ENCODE data around the gene PCP4L1.

DNA sequence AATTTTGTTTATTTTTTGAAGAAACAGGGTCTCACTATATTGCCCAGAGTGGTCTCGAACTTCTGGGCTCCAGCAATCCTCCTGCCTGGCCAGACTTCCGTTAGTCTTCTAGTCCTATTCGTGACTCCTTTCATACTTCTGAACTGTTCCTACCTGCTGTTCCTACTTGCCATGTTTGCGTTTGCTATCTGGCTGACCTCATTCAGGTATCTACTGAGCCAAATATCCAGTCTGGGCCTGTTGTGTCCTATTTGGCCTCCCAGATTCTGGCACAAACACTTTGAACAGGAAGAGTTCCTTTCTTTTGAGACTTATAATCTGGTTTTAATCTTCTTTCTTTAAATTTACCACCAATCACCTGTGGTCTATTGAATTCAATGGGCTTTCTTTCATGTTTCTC, 13.7 kb upstream of the PCP4L1 start:
- no peak for TF ChIP-seq POLR2A (IDR thresholded peaks at IDR 0.05)
- TF ChIP-seq, protein P1, sequence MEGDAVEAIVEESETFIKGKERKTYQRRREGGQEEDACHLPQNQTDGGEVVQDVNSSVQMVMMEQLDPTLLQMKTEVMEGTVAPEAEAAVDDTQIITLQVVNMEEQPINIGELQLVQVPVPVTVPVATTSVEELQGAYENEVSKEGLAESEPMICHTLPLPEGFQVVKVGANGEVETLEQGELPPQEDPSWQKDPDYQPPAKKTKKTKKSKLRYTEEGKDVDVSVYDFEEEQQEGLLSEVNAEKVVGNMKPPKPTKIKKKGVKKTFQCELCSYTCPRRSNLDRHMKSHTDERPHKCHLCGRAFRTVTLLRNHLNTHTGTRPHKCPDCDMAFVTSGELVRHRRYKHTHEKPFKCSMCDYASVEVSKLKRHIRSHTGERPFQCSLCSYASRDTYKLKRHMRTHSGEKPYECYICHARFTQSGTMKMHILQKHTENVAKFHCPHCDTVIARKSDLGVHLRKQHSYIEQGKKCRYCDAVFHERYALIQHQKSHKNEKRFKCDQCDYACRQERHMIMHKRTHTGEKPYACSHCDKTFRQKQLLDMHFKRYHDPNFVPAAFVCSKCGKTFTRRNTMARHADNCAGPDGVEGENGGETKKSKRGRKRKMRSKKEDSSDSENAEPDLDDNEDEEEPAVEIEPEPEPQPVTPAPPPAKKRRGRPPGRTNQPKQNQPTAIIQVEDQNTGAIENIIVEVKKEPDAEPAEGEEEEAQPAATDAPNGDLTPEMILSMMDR (IDR thresholded peaks at IDR 0.05): no peak
- TF ChIP-seq EP300 (IDR thresholded peaks at IDR 0.05): no peak

All from ovary (tissue), 3 donors.